ENCODE data around the gene KLHL1. TPM values are rescaled to one million over a fixed set of nuclear protein-coding genes. Genes with fewer than 3 reads are reported as not detected.

KLHL1 gene
- total and polyA plus RNA-seq, 9 of the 15 experiments (the other 6 are each of a cell fraction or from before 2014, with no cell fraction given), result not detected

GRCh38 chr13:69856331-69856730 lies 251.9 kb downstream of the KLHL1 start:
- Histone ChIP-seq H3K9me3 (replicated peaks; ENCODE audit: control insufficient read depth, insufficient read depth, low read depth, low read length) (no peaks in the 10 kb centered on the region), H3K4me1 (replicated peaks in 1 of 2; ENCODE audit: control insufficient read depth in 2 of 2, insufficient read depth in 2 of 2, low read length in 2 of 2) (no peaks in the 10 kb centered on the region), H3K27me3 (ENCODE audit: control insufficient read depth in 2 of 2, insufficient read depth in 2 of 2, low read length in 2 of 2) (no peaks in the 10 kb centered on the region), H3K27ac (ENCODE audit: extremely low read depth, low read depth, low read length) (no peak overlapping the region), H3K4me3 (no peak overlapping the region), H3K36me3 (ENCODE audit: control insufficient read depth, insufficient read depth, low read length) (no peaks in the 10 kb centered on the region), H3K9ac (ENCODE audit: insufficient read depth in 1 of 2, low read depth in 2 of 2, low read length in 2 of 2) (no peak overlapping the region), H4K20me1 (replicated peaks; ENCODE audit: control insufficient read depth, insufficient read depth, low read length) (no peaks in the 10 kb centered on the region), H3K9me1 (ENCODE audit: control insufficient read depth, insufficient read depth, low read length) (no peaks in the 10 kb centered on the region), H3K4me2 (ENCODE audit: insufficient read depth, low read length) (no peak overlapping the region), H2AFZ (ENCODE audit: low read depth, low read length) (no peak overlapping the region), H3K79me2 (ENCODE audit: control insufficient read depth, insufficient read depth, low read length) (no peaks in the 10 kb centered on the region)
- no TSS peak for BruUV-seq (replicated peaks)
- intact Hi-C loops (cut with micrococcal nuclease), result loop anchor here (2.0 kb wide), 1 partner anchor 278 kb away; no protein-coding TSS in a partner anchor
- TF ChIP-seq EHMT2 (IDR thresholded peaks at IDR 0.05) (no peak), NCOR1 (IDR thresholded peaks at IDR 0.05) (no peak), ZNF586 (CRISPR knock-in tag; conservative IDR thresholded peaks at IDR 0.05) (no peak), KDM1A (IDR thresholded peaks at IDR 0.05) (no peak), ZNF212 (CRISPR knock-in tag; IDR thresholded peaks at IDR 0.05) (no peak), HDAC8 (tag; IDR thresholded peaks at IDR 0.05) (no peak), ZNF518B (CRISPR knock-in tag; IDR thresholded peaks at IDR 0.05) (no peak), KLF1 (tag; IDR thresholded peaks at IDR 0.05) (no peak), NR0B1 (IDR thresholded peaks at IDR 0.05; ENCODE audit: partially characterized antibody) (no peak), TEAD1 (CRISPR knock-in tag; IDR thresholded peaks at IDR 0.05) (no peak), STAT6 (CRISPR knock-in tag; IDR thresholded peaks at IDR 0.05) (no peak), KDM4B (IDR thresholded peaks at IDR 0.05; ENCODE audit: borderline replicate concordance in 2 of 2, low read depth in 1 of 2) (no peak)
- CTCF ChIA-PET (ENCODE audit: low intra/inter-chr PET ratio), result no interaction called here
- no peak for DNase-seq (ENCODE audit: extremely low read depth in 1 of 4, low spot score in 3 of 4)
- no peak for ATAC-seq
- in situ Hi-C loops (cut with MboI), result loop anchor here (25.0 kb wide), 1 partner anchor 319 kb away; no protein-coding TSS in a partner anchor
- WGBS (ENCODE audit: insufficient coverage, low coverage, missing lambda C conversion rate), result 3% methylated on average over 3 of the region's 3 CpGs
- FAIRE-seq, result no peak
- POLR2A ChIA-PET, result no interaction called here
